ENCODE measurements around the gene MINAR1.

MINAR1 gene

DNA sequence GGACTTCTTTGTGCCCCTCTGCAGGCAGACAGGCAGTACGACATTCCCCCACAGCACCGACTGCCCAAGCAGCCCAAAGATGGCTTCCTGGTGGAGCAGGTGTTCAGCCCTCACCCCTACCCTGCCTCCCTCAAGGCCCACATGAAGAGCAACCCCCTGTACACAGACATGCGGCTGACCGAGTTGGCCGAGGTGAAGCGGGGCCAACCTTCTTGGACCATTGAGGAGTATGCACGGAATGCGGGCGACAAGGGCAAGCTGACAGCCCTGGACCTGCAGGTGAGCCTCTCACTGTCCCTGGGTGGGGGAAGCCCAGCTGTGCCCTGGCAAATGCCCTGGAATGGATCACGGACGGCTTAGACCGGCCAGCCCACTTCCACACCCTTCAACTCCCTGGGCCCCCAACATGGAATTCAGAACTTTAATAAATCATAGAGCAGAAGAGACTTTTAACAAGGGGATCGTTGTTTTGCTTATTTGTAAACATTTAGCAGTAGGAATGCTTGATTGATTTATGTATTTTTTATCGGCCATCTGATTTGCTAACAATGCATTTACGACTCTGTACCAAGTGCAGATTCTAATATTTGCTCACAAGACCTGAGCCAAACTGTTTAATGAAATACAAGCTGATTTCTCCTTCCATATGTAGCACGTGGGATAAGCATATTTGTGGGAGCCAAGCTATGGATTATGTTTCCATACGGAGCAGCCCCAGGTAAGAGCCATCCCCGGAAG is 31.1 kb downstream of the MINAR1 start:
- DNase-seq (ENCODE audit: low spot score) = no peak

DNA sequence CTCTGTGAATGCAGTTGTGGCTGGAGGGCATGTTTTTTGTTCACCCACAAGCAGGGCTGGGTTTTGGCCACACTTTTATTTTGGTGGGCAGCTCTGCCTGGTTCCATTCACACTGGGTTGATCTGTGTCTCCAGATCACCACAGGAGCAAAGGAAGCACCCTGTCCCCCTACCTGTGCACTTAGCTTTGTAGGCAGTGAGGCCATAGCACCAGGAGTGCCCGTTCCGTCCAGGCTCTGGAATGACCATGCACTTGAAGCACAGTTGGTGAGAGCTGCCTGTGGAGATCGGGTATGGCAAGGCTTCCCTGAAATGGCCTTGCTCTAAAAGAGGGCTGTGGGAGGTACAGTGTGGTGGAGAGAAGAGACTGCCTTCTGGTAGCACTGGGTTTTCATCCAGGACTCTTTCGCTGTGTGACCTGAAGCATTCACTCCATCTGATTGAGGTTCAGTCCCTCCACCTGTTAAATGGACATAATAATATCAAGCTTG is 31.7 kb downstream of the MINAR1 start:
- DNase-seq (ENCODE audit: low spot score) = no peak

DNA sequence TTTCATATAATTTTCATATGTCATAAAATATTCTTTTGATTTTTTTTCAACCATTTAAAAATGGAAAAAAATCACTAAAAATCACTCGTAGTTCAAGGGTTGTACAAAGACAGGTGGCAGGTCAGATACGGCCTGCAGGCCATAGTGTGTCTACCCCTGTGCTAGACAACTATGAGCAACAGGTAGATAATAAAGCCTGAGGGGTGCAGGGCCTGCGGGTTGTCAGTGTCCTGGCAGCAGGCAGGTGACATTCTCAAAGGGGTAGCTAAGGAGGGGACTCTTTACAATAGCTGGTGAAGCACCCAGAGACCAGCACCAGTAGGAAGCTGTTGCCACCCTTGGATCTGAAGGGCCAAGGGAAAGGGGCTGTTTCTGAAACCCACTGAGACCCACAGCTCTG is 34.4 kb downstream of the MINAR1 start:
- no peak for DNase-seq (ENCODE audit: low spot score)

DNA sequence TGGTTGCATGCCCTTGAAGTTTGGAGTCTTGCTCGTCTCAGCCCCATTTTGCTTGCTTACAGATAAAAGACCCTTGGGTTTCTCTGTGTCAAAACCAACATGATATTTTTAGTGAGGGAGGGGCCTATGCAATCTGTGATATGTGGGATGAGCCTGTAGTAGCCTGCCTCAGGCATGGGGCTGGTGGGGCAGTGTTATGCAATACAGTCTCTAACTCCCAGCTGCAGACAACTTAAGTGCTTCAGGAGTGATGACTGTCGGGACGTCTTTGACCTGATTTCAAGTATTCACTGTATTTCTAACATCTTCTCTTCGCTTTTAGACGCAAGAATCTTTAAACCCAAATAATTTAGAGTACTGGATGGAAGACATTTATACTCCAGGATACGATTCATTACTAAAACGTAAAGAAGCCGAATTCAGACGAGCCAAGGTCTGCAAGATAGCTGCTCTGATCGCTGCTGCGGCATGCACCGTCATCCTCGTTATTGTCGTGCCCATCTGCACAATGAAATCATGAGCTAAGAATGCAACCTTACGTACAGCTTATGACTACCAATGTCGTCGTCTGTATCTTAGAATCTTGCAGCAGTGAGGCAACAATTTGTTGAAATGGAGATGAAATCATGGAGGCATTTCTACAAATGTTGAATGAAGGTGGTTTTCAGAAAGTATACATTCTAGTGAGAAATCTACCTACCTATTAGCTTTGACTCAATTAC is 35.9 kb downstream of the MINAR1 start:
- DNase-seq (ENCODE audit: low spot score) = no peak

DNA sequence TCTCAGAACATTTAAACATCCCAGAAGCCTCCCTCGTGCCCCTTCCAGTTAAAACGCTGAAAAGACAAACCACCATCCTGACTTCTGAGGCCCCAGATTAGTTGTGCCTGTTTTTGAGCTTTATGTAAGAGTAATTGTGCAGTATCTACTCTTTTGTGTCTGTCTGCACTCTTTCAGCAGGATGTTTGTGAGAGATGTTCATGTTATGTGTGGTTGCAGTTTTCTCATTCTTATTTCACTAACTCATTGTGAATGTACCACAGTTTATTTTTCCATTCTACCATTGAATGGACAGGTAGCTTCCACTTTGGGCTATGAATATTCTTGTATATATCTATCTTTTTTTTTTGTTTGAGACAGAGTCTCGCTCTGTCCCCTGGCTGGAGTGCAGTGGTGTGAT is 40.3 kb downstream of the MINAR1 start:
- DNase-seq (ENCODE audit: low spot score) = no peak

DNA sequence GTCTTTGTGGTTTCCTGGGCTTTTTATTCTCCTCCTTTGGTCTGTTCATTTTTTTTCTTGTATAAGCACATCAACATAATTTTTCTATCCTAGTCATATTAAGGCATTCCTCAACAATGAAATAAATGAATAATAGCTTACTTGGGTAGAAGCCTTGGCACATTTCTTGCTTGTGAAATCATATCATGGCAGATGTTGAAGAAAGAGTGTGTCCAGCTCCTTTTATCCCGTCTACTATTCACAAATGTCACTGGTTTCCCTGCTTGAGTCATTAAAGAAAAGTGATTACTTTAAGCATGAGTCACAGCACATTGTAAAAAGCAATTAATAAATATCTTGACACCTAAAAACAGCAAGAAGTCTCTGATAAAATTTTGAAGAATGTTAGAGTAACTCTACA is 42.1 kb downstream of the MINAR1 start:
- DNase-seq (ENCODE audit: low spot score) = peak; percentile 41

DNA sequence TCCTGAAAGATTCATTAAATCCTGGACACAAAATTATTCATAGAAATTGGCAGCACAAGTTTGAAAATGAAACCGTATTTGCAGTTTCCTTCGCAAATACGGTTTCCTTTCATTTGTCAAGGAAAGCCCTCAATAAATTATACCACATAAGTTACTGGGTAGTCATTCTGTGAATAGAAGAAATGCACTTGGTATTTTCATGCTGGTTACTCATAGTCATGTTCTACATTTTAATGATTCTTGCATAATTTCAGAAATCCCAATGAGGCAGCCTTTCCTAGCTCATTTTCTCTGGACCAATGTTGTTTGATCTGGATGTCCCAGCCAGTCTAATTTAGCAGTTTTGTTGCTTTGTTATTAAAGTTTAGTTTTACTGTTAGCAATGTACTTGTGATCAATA is 43.2 kb downstream of the MINAR1 start:
- DNase-seq (ENCODE audit: low spot score) = peak; percentile 58

DNA sequence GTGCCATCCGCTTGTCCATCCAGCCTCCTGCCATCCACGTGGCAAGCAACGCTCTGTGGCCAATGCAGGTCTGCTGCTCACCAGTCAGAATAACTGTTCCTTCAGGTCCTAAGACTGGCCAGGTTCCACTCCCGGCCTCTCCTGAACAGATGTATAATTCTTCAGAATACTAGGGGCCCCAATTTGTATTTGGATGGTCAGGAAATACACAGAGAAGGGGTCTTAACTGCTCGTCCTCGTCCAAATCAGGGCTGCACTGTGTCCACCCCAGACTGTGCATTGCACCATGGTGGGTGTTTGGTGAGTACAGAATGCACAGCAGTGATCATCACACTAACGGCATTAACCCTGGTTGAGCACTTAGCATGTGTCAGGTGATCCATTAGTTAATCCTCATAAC is 46.0 kb downstream of the MINAR1 start:
- no peak for DNase-seq (ENCODE audit: low spot score)

DNA sequence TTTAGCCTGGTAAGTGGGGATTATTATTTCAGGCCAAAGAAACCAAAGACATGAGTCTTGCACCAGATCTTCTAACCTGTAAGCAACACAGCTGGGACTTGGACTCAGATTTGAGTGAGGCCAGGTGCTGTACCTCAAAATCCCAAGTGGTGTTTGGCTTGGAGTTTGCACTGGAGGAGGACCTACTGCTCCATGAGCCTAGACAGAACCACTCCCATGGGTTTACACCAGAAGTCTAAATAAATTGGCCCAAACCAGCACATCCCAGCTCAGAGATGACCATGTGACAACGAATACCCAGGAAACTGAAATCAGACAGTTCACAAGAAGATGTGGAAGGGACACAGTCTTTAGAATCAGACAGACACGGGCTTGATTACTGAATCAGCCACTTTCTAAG is 47.5 kb downstream of the MINAR1 start:
- DNase-seq (ENCODE audit: low spot score) = no peak

DNA sequence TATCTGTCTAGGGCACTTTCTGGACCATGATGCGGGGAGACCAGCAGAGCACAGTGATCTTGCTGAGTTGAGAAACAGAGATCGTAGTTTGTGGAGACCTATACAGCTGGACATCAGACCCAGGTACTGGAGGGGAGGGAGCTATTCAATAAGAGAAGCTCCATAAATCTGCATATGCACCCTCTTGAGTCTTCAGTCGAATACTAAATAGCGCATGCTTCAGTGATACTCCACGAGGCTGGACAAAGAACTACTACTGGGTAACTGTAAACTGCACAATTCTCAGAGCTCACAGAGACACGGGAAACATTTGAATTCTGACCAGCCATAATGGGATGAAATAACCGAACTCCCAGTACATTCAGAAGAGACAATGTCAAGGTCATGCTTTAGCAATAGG is 49.7 kb downstream of the MINAR1 start:
- no peak for DNase-seq (ENCODE audit: low spot score)

Data from AG20443 (cell line).